LNCaP clone FGC (cell line): ENCODE results near the gene SLC9B1.
"Not testable (repeated sequence)": the region's sequence is repeated elsewhere in the genome, so short reads cannot be mapped to it uniquely, and the experiment has no call there.

Experiments
- DNase-seq: peaks from one replicate; pipeline ENCODE4 v3.0.0-alpha.2; 2011; ENCODE audit warnings: low read depth
- H3K4me3 ChIP-seq: 2 replicates; pipeline ENCODE4 v1.5.1; 2011; ENCODE audit warnings: mild to moderate bottlenecking, low read depth, low read length, control low read depth
- TF ChIP-seq, protein P1 (sequence below): IDR thresholded peaks from 2 replicates; pipeline ENCODE4 v1.5.1; 2012; ENCODE audit warnings: mild to moderate bottlenecking; ENCODE audit not compliant: control insufficient read depth, insufficient read depth; ENCODE audit errors: extremely low read depth

SLC9B1 gene

DNA sequence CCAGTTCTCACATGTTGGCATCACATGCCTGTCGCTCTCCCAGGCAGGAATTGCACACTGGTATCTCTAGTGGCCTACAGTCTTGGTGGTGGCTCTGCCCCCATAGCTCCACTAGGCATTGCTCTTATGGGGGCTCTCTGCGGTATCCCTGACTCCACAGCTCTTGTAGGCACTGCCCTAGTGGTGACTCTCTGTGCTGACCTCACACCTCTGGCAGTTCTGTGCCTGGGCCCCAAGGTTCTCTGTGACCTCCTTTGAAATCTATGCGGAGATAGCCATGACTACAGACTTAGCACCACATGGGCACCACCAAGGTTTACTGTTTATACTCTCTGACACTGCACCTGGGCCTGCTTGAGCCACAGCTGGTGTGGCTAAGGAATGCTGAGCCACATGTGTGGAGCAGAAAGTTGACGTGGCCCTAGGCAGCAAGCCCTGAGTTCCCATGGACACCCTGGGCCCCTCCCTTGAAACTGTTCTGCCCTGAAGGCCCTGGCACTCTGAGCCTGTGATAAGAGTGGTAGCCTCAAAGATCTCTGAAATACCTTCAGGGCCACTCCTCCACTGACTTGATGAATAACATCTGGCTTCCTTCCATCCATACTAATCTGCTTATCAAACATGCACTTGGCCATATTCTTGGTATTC, 8.0 kb downstream of the SLC9B1 start:
- no peak for DNase-seq
- no peak overlapping the region for H3K4me3 ChIP-seq
- TF ChIP-seq, protein P1, sequence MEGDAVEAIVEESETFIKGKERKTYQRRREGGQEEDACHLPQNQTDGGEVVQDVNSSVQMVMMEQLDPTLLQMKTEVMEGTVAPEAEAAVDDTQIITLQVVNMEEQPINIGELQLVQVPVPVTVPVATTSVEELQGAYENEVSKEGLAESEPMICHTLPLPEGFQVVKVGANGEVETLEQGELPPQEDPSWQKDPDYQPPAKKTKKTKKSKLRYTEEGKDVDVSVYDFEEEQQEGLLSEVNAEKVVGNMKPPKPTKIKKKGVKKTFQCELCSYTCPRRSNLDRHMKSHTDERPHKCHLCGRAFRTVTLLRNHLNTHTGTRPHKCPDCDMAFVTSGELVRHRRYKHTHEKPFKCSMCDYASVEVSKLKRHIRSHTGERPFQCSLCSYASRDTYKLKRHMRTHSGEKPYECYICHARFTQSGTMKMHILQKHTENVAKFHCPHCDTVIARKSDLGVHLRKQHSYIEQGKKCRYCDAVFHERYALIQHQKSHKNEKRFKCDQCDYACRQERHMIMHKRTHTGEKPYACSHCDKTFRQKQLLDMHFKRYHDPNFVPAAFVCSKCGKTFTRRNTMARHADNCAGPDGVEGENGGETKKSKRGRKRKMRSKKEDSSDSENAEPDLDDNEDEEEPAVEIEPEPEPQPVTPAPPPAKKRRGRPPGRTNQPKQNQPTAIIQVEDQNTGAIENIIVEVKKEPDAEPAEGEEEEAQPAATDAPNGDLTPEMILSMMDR = no peak

DNA sequence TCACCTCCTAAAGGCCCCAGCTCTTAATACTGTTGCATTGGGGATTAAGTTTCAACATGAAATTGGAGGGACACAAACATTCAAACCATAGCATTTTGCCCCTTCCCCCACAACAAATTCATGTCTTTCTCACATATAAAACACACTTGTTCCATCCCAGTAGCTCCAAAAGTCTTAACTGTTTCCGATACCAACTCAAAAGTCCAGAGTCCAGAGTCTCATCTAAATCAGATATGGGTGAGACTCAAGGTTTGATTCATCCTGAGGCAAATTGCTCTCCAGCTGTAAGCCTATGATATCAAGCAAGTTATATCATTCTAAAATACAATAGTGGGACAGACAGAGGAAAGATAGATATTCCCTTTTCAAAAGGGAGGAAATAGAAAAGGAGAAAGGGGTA, 8.7 kb downstream of the SLC9B1 start:
- no peak overlapping the region for H3K4me3 ChIP-seq
- TF ChIP-seq, protein P1 = no peak
- no peak for DNase-seq

DNA sequence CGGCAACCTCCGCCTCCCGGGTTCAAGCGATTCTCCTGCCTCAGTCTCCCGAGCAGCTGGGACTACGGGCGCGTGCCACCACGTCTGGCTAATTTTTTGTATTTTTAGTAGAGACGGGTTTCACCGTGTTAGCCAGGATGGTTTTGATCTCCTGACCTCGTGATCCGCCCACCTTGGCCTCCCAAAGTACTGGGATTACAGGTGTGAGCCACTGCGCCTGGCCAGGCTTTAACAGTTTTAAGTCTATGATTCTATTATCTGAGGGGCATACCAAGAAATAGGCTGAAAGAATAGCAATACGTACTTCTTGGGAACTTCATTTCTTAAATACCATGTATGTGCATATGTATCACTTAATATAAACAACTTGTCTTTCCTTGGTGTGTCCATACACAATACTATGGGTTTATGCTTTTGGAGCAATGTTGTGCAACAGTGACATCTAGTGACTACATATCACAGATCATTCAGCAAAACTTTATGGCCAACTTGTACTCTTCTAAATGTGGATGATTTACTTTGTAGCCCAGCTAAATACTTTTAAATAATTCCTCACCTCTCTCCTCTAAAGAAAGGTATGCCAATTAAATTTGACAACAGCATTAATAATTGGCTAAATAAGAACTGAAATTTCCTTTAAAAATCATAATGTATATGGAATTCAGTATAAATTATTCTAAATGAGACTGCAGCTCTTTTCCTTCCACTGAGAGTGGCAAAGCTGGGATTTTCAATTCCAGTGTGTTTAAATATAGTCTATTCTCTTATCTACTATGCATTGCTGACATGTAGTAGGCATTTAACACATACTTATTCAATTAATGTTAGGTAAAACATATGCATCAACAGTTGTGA, 10.4 kb downstream of the SLC9B1 start:
- no peak overlapping the region for H3K4me3 ChIP-seq
- peak; percentile 70 for DNase-seq
- TF ChIP-seq, protein P1 = peak; percentile 75

DNA sequence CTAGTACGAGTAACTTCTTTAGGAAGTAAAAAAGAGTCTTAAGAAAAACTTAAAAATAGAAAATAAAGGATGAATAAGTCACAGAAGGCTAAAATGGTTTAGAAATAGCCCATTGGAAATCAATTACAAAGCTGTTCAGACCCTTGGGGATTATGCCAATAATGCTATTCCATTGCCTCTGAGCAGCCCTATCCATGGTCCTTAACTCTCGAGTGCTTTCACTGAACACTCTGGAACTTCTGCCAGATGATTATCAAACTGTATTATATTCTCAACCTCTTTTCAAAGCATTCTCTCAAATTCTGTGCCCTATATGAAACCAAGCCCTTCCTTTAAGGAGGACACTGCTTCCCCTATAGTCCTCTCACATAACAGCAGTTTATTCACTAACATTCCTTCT, 17.0 kb downstream of the SLC9B1 start:
- TF ChIP-seq, protein P1 = no peak
- H3K4me3 ChIP-seq = no peak overlapping the region
- DNase-seq = no peak

DNA sequence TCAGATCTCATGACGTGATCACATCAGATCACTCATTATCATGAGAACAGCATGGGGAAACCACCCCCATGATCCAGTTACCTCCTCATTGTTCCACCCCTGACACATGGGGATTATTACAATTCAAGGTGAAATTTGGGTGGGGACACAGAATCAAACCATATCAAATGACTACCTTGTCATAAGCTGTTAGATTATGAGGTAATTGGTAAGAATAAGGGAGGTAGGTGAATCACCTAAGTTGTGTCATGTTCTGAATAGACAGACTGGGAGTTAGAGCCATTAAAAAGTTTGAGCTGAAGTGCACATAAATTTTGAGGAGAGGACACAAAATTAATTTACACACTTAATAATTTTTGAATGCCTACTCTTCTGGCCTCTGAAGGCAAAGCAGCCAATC, 24.7 kb downstream of the SLC9B1 start:
- DNase-seq = no peak
- TF ChIP-seq, protein P1 = no peak
- H3K4me3 ChIP-seq = no peak overlapping the region

DNA sequence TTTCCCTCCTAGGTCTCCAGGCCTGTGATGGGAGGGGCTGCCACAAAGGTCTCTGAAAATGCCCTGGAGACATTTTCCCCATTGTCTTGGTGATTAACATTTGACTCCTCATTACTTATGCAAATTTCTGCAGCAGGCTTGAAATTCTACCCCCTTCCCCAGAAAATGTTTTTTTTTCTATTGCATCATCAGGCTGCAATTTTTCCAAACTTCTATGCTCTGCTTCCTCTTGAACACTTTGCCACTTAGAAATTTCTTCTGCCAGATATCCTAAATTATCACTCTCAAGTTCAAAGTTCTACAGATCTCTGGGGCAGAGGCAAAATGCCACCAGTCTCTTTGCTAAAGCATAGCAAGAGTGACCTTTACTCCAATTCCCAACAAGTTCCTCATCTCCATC, 25.5 kb downstream of the SLC9B1 start:
- H3K4me3 ChIP-seq, DNase-seq: not testable (repeated sequence)

DNA sequence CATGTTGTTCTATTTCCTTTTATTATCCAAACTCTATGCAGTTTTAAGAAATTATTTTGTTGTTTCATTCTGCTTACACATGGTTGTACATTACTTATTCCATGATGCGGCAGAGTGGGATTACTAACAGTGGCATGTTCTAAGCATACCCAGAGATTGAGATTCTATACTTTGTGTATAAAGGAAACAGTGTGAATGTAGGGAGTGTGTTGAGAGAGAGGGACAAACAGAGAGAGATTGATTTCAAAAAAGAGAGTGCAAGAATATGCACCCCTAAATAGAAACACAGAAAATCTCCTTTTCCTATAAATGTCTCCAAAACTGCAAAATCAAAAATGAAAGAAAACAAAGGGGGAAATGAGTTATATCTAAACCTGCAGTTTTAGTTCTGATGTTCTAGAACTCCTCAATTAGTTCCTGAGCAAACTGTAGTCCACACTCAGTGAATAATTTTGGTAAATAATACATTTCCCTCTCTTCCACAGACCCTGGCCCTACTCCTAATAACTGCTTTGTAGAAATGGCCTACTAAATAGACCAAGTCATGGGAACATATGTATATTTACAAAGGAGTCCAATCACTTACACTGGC, 31.0 kb downstream of the SLC9B1 start:
- DNase-seq = no peak
- TF ChIP-seq, protein P1 = no peak
- no peak overlapping the region for H3K4me3 ChIP-seq
